GM19240 (cell line): ENCODE results near the gene NELL2.
"Not testable (repeated sequence)": the region's sequence is repeated elsewhere in the genome, so short reads cannot be mapped to it uniquely, and the experiment has no call there.

Experiments used
- DNase-seq: peaks from one replicate; pipeline ENCODE4 v3.0.0; 2011; ENCODE audit warnings: low spot score; ENCODE audit not compliant: insufficient read length

Gene NELL2

GRCh38 chr12:44875954-44876543, at the start of gene NELL2:
Gene NELL2 (minus strand): TSS chr12:44876315. CDS start chr12:44875869, 446 bp downstream.
- DNase-seq = no peak

- DNase-seq = no peak
These were observed 45.6 kb upstream of the NELL2 start for GRCh38 chr12:44921736-44922135.

- no peak for DNase-seq
These were observed 41.0 kb upstream of the NELL2 start for GRCh38 chr12:44917141-44917540.

GRCh38 chr12:44915958-44916357, 39.8 kb upstream of the NELL2 start:
- no peak for DNase-seq

DNA sequence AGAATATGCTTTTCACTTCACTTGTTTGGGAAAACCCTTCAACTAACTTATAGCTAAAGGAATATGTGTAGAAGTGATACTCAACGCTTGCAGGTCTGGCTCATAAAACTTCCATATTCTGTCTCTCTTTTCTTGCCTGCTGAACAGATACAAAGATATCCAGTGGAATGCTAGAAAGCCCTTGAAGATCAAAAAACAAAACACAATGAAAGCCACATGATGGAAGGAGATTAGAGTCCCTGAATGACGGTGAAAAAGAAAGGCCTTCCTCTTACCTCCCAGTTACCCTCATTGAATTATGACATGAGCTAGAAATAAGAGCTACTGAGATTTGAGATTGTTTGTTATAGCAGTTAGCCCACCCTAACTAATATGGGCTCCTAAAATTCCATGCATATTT, 28.2 kb upstream of the NELL2 start:
- no peak for DNase-seq

DNA sequence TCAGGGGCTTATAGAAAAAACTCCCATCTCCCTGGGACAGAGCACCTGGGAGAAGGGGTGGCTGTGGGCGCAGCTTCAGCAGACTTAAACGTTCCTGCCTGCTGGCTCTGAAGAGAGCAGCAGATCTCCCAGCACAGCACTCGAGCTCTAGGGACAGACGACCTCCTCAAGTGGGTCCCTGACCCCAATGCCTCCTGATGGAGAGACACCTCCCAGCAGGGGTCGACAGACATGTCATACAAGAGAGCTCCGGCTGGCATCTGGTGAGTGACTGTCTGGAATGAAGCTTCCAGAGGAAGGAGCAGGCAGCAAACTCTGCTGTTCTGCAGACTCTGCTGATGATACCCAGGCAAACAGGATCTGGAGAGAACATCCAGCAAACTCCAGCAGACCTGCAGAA, 22.0 kb upstream of the NELL2 start:
- DNase-seq = not testable (repeated sequence)

- no peak for DNase-seq
These were observed 13.8 kb upstream of the NELL2 start for GRCh38 chr12:44889926-44890325.

GRCh38 chr12:44889162-44889561, 13.0 kb upstream of the NELL2 start:
- DNase-seq = no peak

GRCh38 chr12:44885902-44886301, 9.8 kb upstream of the NELL2 start:
- DNase-seq = no peak

- DNase-seq = no peak
These were observed 5.1 kb upstream of the NELL2 start for GRCh38 chr12:44881197-44881596.

GRCh38 chr12:44876544-44877410, 662 bp upstream of the NELL2 start:
- DNase-seq = no peak

DNA sequence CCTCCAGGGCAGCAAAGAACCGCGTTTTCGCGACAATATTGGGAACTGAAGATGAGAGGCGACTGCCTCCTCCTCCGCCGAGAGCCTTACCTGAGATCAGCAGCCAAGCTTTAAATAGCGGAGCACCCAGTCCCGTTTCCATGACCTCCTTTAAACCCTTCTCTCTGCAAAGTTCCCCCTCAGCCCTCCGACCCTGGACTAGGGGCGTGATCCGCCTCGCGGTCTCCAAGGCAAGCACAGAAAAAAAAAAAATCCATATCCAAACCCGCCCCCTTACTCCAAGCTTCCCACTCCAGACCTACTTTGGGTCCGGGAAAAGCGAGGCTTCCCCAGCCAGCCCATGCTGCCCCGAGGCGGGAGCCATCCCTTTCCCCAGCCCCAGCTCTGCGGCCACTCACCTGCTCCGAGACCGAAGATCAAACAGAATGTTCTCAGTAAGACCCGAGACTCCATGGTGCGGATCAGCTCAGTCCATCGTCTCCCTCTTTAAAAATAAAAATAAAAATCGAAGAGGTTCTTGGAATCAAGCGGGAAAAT, 630 bp downstream of the NELL2 start:
- DNase-seq = no peak

DNA sequence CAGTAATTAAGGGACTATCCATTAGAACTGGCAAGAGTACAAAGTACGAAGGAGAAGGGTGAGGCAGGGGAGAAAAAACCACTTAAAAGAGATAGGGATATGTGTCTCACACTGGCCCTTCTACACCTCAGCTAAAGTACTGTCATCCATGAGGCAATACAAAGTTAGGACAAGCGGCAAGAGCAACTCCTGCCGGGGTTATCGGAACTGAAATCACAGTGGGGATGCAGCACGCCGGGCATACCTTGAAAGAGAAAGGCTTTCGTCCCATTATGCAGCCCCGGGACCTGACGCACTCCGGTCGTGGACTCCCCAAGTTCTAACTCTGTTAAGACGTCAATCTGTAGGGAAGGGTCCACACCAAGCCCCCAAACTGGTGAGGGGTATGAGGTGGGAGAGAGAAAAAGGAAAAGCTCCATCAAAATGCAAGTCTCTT, 1.1 kb downstream of the NELL2 start:
- no peak for DNase-seq

- DNase-seq = no peak
These were observed 2.2 kb downstream of the NELL2 start for GRCh38 chr12:44873898-44874297.

GRCh38 chr12:44869503-44869902, 6.6 kb downstream of the NELL2 start:
- DNase-seq = no peak

GRCh38 chr12:44863867-44864266, 12.2 kb downstream of the NELL2 start:
- DNase-seq = no peak

DNA sequence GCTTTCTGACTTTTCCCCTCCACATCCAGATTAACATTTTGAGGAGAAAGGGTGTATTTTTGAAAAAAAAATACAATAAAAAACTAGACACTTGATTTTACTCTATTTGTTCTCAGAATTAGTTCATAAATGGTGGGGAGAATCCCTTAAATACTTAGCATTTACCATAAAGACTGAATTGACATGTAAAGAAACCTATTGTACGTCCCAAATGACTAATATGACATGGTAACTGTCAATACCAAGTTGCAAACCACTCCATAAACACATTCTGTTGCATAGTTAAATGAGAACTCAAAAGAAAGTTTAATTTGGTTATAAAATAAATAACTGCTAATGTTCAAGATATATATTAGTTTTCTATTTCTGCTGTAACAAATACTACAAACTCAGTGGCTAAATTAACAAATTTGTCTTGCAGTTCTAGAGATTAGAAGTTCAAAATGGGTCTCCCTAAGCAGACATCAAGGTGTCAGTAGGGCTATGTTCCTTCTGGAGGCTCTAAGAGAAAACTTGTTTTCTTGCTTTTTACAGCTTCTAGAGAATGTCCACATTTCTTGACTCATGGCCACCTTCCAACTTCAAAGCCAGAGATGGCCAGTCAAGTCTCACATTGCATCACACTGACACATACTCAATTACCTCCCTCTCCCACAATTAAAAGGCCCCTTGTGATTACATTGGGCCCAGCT, 16.0 kb downstream of the NELL2 start:
- DNase-seq = no peak

- no peak for DNase-seq
These were observed 17.8 kb downstream of the NELL2 start for GRCh38 chr12:44858226-44858855.

GRCh38 chr12:44852483-44852882, 23.6 kb downstream of the NELL2 start:
- DNase-seq = no peak

GRCh38 chr12:44851586-44851985, 24.5 kb downstream of the NELL2 start:
- no peak for DNase-seq

DNA sequence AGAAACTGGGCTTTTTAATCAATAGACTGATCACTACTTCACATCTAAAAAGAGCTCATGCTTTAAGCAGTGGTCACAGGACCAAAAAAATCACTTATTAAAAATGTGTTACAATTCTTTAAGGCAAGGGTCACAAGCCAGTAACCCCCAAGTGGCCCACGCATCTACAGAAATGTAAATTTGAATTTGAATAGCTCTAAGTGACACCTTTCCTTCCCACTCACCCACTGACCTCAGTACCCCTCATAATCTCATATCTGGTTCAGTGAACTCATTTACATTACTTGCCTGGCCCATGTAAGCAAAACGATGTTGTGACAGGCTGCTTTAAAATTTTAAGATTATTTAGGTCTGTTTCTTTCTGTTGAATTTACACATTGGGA, 27.4 kb downstream of the NELL2 start:
- no peak for DNase-seq
